H1 (cell line): Measurements from ENCODE around the gene CTBP2. TPM values are rescaled to one million over a fixed set of nuclear protein-coding genes. Genes with fewer than 3 reads are reported as not detected.

Experiments
- CTCF ChIA-PET: fragments of 300-600 bp; sonication (Branson Sonifier 250); formaldehyde crosslinking; loops from one replicate; lab custom pipeline; 2021; ENCODE audit not compliant: partially characterized antibody; lab: Charles Lee
- POLR2A ChIA-PET: fragments of 300-600 bp; sonication (Branson Sonifier 250); formaldehyde crosslinking; loops from one replicate; lab custom pipeline; 2021; ENCODE audit warnings: inconsistent platforms; ENCODE audit not compliant: partially characterized antibody; lab: Charles Lee
- DNase-seq, 2 experiments: peaks; one replicate each; pipeline versions ENCODE4 v3.0.0 to v3.0.0-alpha.2; 2010 to 2022; ENCODE audit warnings: low spot score in 2 of 2, low read depth in 1 of 2, mixed read lengths in 1 of 2
- FAIRE-seq: peaks from 2 replicates; lab custom pipeline; 2011; peaks lifted over from hg19 to GRCh38; lab: Jason Lieb, UNC
- H2AFZ ChIP-seq: 2 replicates; pipeline ENCODE4 v1.8.1; 2012; ENCODE audit warnings: low read length, inconsistent platforms
- H2AK5ac ChIP-seq: 2 replicates; pipeline ENCODE4 v1.6.1; 2013; ENCODE audit warnings: low read depth, low read length
- H2BK120ac ChIP-seq: replicated peaks from 2 replicates; pipeline ENCODE3; 2013; ENCODE audit warnings: low read depth, low read length, inconsistent platforms
- H2BK12ac ChIP-seq: 2 replicates; pipeline ENCODE4 v1.6.1; 2013; ENCODE audit warnings: low read depth, low read length
- H2BK15ac ChIP-seq: 2 replicates; pipeline ENCODE4 v1.6.1; 2013; ENCODE audit warnings: low read length
- H2BK20ac ChIP-seq: 2 replicates; pipeline ENCODE4 v1.6.1; 2013; ENCODE audit warnings: low read length
- H2BK5ac ChIP-seq: 2 replicates; pipeline ENCODE4 v1.6.1; 2013; ENCODE audit warnings: low read depth, low read length
- H3K14ac ChIP-seq: 2 replicates; pipeline ENCODE4 v1.6.1; 2013; ENCODE audit warnings: inconsistent platforms; ENCODE audit not compliant: insufficient read length
- H3K18ac ChIP-seq: 2 replicates; pipeline ENCODE4 v1.6.1; 2013; ENCODE audit warnings: low read length; ENCODE audit errors: extremely low read depth
- H3K23ac ChIP-seq: 2 replicates; pipeline ENCODE4 v1.6.1; 2013; ENCODE audit warnings: inconsistent platforms; ENCODE audit not compliant: insufficient read length
- H3K23me2 ChIP-seq: 2 replicates; pipeline ENCODE4 v1.6.1; 2013; ENCODE audit warnings: low read depth, low read length
- H3K27ac ChIP-seq: 2 replicates; pipeline ENCODE4 v1.6.1; 2011; ENCODE audit warnings: low read depth, low read length, inconsistent platforms
- H3K27me3 ChIP-seq, 4 experiments: replicated peaks in 1 of 4; 1 replicate in 1 of 4; 2 replicates in 3 of 4; pipeline versions ENCODE4 v1.6.1 to v1.8.1; 2011 to 2013; ENCODE audit warnings: low read length in 3 of 4, mild to moderate bottlenecking in 3 of 4, inconsistent platforms in 2 of 4, mixed read lengths in 2 of 4, moderate library complexity in 1 of 4; ENCODE audit not compliant: control insufficient read depth in 3 of 4, insufficient read depth in 3 of 4; ENCODE audit errors: extremely low read depth in 1 of 4
- H3K36me3 ChIP-seq, 4 experiments: 2 replicates each; pipeline versions ENCODE4 v1.6.1 to v1.8.1; 2011 to 2013; ENCODE audit warnings: mild to moderate bottlenecking in 4 of 4, low read length in 3 of 4, moderate library complexity in 2 of 4, control low read depth in 1 of 4, inconsistent platforms in 1 of 4; ENCODE audit not compliant: insufficient read depth in 4 of 4, control insufficient read depth in 2 of 4
- H3K4ac ChIP-seq: replicated peaks from 2 replicates; pipeline ENCODE3; 2013; ENCODE audit warnings: low read length, low read depth, mixed read lengths, inconsistent platforms; ENCODE audit not compliant: insufficient read length
- H3K4me1 ChIP-seq, 4 experiments: replicated peaks in 1 of 4; 1 replicate in 1 of 4; 2 replicates in 3 of 4; pipeline versions ENCODE4 v1.6.1 to v1.8.1; 2011 to 2013; ENCODE audit warnings: low read length in 3 of 4, inconsistent platforms in 2 of 4, mixed read lengths in 1 of 4; ENCODE audit not compliant: insufficient read depth in 4 of 4, control insufficient read depth in 3 of 4
- H3K4me2 ChIP-seq, 2 experiments: 2 replicates each; pipeline versions ENCODE4 v1.6.1 to v1.8.1; 2011 to 2013; ENCODE audit warnings: low read depth in 2 of 2, low read length in 2 of 2, control low read depth in 1 of 2, inconsistent platforms in 1 of 2, mild to moderate bottlenecking in 1 of 2; ENCODE audit not compliant: insufficient read depth in 1 of 2
- H3K4me3 ChIP-seq, 4 experiments: fragments of 200-600, 300-600 bp in 1 of 4; sonication (generic), shearing (Covaris generic), sonication (Bioruptor Twin) in 1 of 4; 2 replicates each; pipeline versions ENCODE4 v1.5.1 to v1.8.1; 2011 to 2016; ENCODE audit warnings: low read length in 4 of 4, low read depth in 3 of 4, control low read depth in 2 of 4, inconsistent platforms in 2 of 4, mild to moderate bottlenecking in 2 of 4, mixed read lengths in 1 of 4, moderate library complexity in 1 of 4; ENCODE audit not compliant: insufficient read depth in 2 of 4; ENCODE audit errors: extremely low read depth in 1 of 4
- H3K56ac ChIP-seq: replicated peaks from 2 replicates; pipeline ENCODE3; 2013; ENCODE audit warnings: low read depth, mild to moderate bottlenecking, mixed read lengths, low read length, inconsistent platforms; ENCODE audit not compliant: insufficient read length
- H3K79me1 ChIP-seq: 2 replicates; pipeline ENCODE4 v1.6.1; 2013; ENCODE audit warnings: low read depth, low read length, control low read depth
- H3K79me2 ChIP-seq, 2 experiments: 2 replicates each; pipeline versions ENCODE4 v1.6.1 to v1.8.1; 2012 to 2013; ENCODE audit warnings: low read length in 2 of 2, mild to moderate bottlenecking in 2 of 2, inconsistent platforms in 1 of 2; ENCODE audit not compliant: insufficient read depth in 2 of 2, control insufficient read depth in 1 of 2
- H3K9ac ChIP-seq, 4 experiments: replicated peaks in 1 of 4; 1 replicate in 1 of 4; 2 replicates in 3 of 4; pipeline versions ENCODE4 v1.6.1 to v1.8.1; 2011 to 2013; ENCODE audit warnings: low read depth in 3 of 4, low read length in 3 of 4, control low read depth in 2 of 4, mild to moderate bottlenecking in 2 of 4, moderate library complexity in 2 of 4, inconsistent platforms in 1 of 4; ENCODE audit errors: extremely low read depth in 1 of 4
- H3K9me3 ChIP-seq, 2 experiments: 2 replicates each; pipeline versions ENCODE4 v1.6.1 to v1.8.1; 2012 to 2013; ENCODE audit warnings: mild to moderate bottlenecking in 2 of 2, moderate library complexity in 2 of 2, control low read depth in 1 of 2, inconsistent platforms in 1 of 2, low read depth in 1 of 2, low read length in 1 of 2, mixed read lengths in 1 of 2; ENCODE audit not compliant: insufficient read depth in 2 of 2
- H4K20me1 ChIP-seq, 2 experiments: replicated peaks in 1 of 2; 2 replicates each; pipeline versions ENCODE3 to v1.8.1; 2011 to 2013; ENCODE audit warnings: inconsistent platforms in 2 of 2, low read length in 2 of 2, mild to moderate bottlenecking in 1 of 2; ENCODE audit not compliant: insufficient read depth in 2 of 2, control insufficient read depth in 1 of 2
- H4K5ac ChIP-seq: 2 replicates; pipeline ENCODE4 v1.6.1; 2013; ENCODE audit warnings: low read length, low read depth, mixed read lengths, inconsistent platforms; ENCODE audit not compliant: insufficient read length
- H4K8ac ChIP-seq: 2 replicates; pipeline ENCODE4 v1.8.0; 2013; ENCODE audit warnings: mild to moderate bottlenecking, moderate library complexity, low read length, inconsistent platforms; ENCODE audit not compliant: insufficient read depth; ENCODE audit errors: extremely low read depth
- H4K91ac ChIP-seq: replicated peaks from 2 replicates; pipeline ENCODE3; 2013; ENCODE audit warnings: low read length, mixed read lengths, inconsistent platforms; ENCODE audit not compliant: insufficient read length
- CEBPB ChIP-seq: IDR thresholded peaks from 2 replicates; pipeline ENCODE4 v1.6.1; 2012; ENCODE audit warnings: low read depth, low read length
- HDAC2 ChIP-seq, 2 experiments: fragments of 300-600 bp in 1 of 2; sonication (generic) in 1 of 2; IDR thresholded peaks; 2 replicates each; pipeline ENCODE4 v1.6.1; 2011 to 2012; ENCODE audit warnings: low read depth in 2 of 2, low read length in 2 of 2, mild to moderate bottlenecking in 2 of 2, moderate library complexity in 2 of 2, borderline replicate concordance in 1 of 2, inconsistent platforms in 1 of 2
- KDM1A ChIP-seq: fragments of 200-600, 300-600 bp; sonication (generic); IDR thresholded peaks from 2 replicates; pipeline ENCODE4 v1.7.1; 2016; ENCODE audit warnings: mild to moderate bottlenecking, low read length, borderline replicate concordance
- RAD21 ChIP-seq, 2 experiments: IDR thresholded peaks in 1 of 2; conservative IDR thresholded peaks in 1 of 2; 2 replicates each; pipeline ENCODE4 v1.6.1; 2011; ENCODE audit warnings: low read depth in 2 of 2, low read length in 2 of 2, improper control_type of control experiment in 1 of 2, inconsistent platforms in 1 of 2, mild to moderate bottlenecking in 1 of 2, moderate library complexity in 1 of 2
- SUZ12 ChIP-seq: fragments of 200-600 bp; sonication (generic); IDR thresholded peaks from 2 replicates; pipeline ENCODE4 v1.6.1; 2012; ENCODE audit warnings: mild to moderate bottlenecking, inconsistent platforms, low read length, moderate library complexity, mixed read lengths
- TAF7 ChIP-seq: optimal IDR thresholded peaks from 2 replicates; pipeline ENCODE3; 2011; ENCODE audit warnings: low read depth, mild to moderate bottlenecking, inconsistent platforms, low read length, moderate library complexity, borderline replicate concordance
- TBP ChIP-seq: IDR thresholded peaks from 2 replicates; pipeline ENCODE4 v1.6.1; 2011; ENCODE audit warnings: low read depth, low read length, improper control_type of control experiment
- WGBS, 2 experiments: shearing (Covaris generic) in 1 of 2; methylation state at CpG; one replicate each; pipeline versions ENCODE4 v1.1.6 to v1.1.7; 2013 to 2015; ENCODE audit warnings: low lambda C conversion rate in 2 of 2, mixed read lengths in 2 of 2, inconsistent platforms in 1 of 2, low coverage in 1 of 2, missing lambda C conversion rate in 1 of 2; ENCODE audit not compliant: insufficient replicate concordance in 2 of 2, insufficient coverage in 1 of 2, insufficient read length in 1 of 2; ENCODE audit errors: extremely low coverage in 1 of 2, missing lambda C conversion rate in 1 of 2; 5-methylcytosine and 5-hydroxymethylcytosine counted together
- polyA plus RNA-seq, 7 experiments: library from polyadenylated mRNA; depleted of rRNA in 3 of 7; stranded (reverse) in 5 of 7; unstranded in 2 of 7; fragments of >200 nt in 5 of 7; fragments of 200-250 nt in 2 of 7; gene quantifications; 1 replicate in 5 of 7; 2 replicates in 1 of 7; 4 replicates in 1 of 7; pipeline versions ENCODE4 v1.2.1 to v1.2.3, GENCODE V29; 2011 to 2013; ENCODE audit warnings: missing spikeins in 2 of 7, mixed read lengths in 2 of 7
- total RNA-seq: library from RNA; stranded (reverse); fragmentation: NEBNext Ultra II Directional; extraction: Animal tissue kit (Norgen Biotek cat#: 25700); gene quantifications from 2 replicates; pipeline ENCODE4 v1.2.1, GENCODE V29; 2021
- TF ChIP-seq, protein P1 (sequence below): IDR thresholded peaks from 2 replicates; pipeline ENCODE4 v1.6.1; 2011; ENCODE audit warnings: low read depth, mild to moderate bottlenecking, low read length; ENCODE audit not compliant: insufficient read depth
- TF ChIP-seq, protein P2 (sequence below): IDR thresholded peaks from 2 replicates; pipeline ENCODE4 v1.6.1; 2011; ENCODE audit warnings: low read length, improper control_type of control experiment

Gene CTBP2
- total and polyA plus RNA-seq, 2 of the 8 experiments (the other 6 are each of a cell fraction or from before 2014, with no cell fraction given), result 208 to 221 TPM

DNA sequence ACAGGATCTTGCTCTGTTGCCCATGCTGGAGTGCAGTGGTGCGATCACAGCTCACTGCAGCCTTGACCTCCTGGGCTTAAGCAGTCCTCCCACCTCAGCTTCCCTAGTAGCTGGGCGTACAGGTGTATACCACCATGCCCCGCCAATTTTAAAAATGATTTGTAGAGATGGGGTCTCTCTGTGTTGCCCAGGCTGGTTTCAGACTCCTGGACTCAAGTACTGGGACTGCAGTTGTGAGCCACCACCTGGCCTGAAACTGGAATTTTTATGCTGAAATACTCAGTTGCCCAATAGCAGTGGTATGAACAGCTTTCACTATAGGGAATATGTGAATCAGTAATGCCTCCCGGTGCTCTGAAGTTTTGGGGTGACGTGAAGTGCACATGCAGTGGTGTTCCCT, 210.8 kb downstream of the CTBP2 start:
- Histone ChIP-seq H3K79me1 (peaks cover 16% of the 10 kb centered on the region), H3K9ac (no peak overlapping the region), H3K4me1 (peaks cover 0 to 4% (median 0%) of the 10 kb centered on the region in 4 experiments; a peak in 3 of 7 replicates), H3K14ac (no peak overlapping the region), H4K8ac (no peak overlapping the region), H2AK5ac (no peak overlapping the region), H3K9me3 (no peaks in the 10 kb centered on the region), H2BK12ac (no peak overlapping the region), H3K27me3 (no peaks in the 10 kb centered on the region), H3K23ac (no peak overlapping the region), H4K91ac (no peak overlapping the region), H2BK15ac (no peak overlapping the region), H3K4ac (no peak overlapping the region), H2BK5ac (no peak overlapping the region), H2BK120ac (no peak overlapping the region), H3K4me2 (no peak overlapping the region), H3K56ac (no peak overlapping the region), H4K20me1 (peaks cover 9 to 11% of the 10 kb centered on the region in 2 experiments), H3K18ac (no peak overlapping the region), H2BK20ac (no peak overlapping the region), H3K36me3 (no peaks in the 10 kb centered on the region; a peak in 1 of 8 replicates), H3K79me2 (peaks cover 9 to 94% of the 10 kb centered on the region in 2 experiments), H4K5ac (no peak overlapping the region), H3K27ac (no peak overlapping the region), H2AFZ (no peak overlapping the region), H3K4me3 (no peak overlapping the region), H3K23me2 (no peaks in the 10 kb centered on the region)
- TF ChIP-seq HDAC2 (IDR thresholded peaks at IDR 0.05; ENCODE audit: borderline replicate concordance in 1 of 2, low read depth in 2 of 2, low read length in 2 of 2) (no peak), TBP (no peak), KDM1A (no peak), TAF7 (no peak), RAD21 (IDR thresholded peaks at IDR 0.05 in 1 of 2, conservative IDR thresholded peaks at IDR 0.05 in 1 of 2; ENCODE audit: low read depth in 2 of 2, low read length in 2 of 2) (no peak), CEBPB (no peak), SUZ12 (no peak)
- TF ChIP-seq, protein P1, sequence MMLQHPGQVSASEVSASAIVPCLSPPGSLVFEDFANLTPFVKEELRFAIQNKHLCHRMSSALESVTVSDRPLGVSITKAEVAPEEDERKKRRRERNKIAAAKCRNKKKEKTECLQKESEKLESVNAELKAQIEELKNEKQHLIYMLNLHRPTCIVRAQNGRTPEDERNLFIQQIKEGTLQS, result no peak
- TF ChIP-seq, protein P2, sequence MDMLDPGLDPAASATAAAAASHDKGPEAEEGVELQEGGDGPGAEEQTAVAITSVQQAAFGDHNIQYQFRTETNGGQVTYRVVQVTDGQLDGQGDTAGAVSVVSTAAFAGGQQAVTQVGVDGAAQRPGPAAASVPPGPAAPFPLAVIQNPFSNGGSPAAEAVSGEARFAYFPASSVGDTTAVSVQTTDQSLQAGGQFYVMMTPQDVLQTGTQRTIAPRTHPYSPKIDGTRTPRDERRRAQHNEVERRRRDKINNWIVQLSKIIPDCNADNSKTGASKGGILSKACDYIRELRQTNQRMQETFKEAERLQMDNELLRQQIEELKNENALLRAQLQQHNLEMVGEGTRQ, result no peak
- POLR2A ChIA-PET, result interaction anchor here (1.4 kb wide), 1 partner anchor 32 kb away, joined by 4 read pairs; no protein-coding TSS in a partner anchor
- WGBS, 2 experiments, result 85% methylated on average over 4 of the region's 5 CpGs; no CpG with 5 or more reads in 1 of the 2 experiments
- DNase-seq (no peak), FAIRE-seq (no peak)
- CTCF ChIA-PET, result interaction anchor here (1.1 kb wide), 1 partner anchor 12 kb away, joined by 4 read pairs; no protein-coding TSS in a partner anchor
